Measurements from ENCODE around the gene CPED1.

- no peak for TF ChIP-seq POLR2A (IDR thresholded peaks at IDR 0.05)
- TF ChIP-seq, protein P1, sequence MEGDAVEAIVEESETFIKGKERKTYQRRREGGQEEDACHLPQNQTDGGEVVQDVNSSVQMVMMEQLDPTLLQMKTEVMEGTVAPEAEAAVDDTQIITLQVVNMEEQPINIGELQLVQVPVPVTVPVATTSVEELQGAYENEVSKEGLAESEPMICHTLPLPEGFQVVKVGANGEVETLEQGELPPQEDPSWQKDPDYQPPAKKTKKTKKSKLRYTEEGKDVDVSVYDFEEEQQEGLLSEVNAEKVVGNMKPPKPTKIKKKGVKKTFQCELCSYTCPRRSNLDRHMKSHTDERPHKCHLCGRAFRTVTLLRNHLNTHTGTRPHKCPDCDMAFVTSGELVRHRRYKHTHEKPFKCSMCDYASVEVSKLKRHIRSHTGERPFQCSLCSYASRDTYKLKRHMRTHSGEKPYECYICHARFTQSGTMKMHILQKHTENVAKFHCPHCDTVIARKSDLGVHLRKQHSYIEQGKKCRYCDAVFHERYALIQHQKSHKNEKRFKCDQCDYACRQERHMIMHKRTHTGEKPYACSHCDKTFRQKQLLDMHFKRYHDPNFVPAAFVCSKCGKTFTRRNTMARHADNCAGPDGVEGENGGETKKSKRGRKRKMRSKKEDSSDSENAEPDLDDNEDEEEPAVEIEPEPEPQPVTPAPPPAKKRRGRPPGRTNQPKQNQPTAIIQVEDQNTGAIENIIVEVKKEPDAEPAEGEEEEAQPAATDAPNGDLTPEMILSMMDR (IDR thresholded peaks at IDR 0.05), result no peak
Observed at GRCh38 chr7:121020989-121021969, 32.8 kb downstream of the CPED1 start.

All from testis (tissue), 2 donors.